A204.1 (cell line): ENCODE results near the gene PPDPF.
"Not testable (repeated sequence)": the region's sequence is repeated elsewhere in the genome, so short reads cannot be mapped to it uniquely, and the experiment has no call there.

Experiments used
- FAIRE-seq: peaks from 2 replicates; lab custom pipeline; 2012; peaks lifted over from hg19 to GRCh38; lab: Jason Lieb, UNC

The PPDPF gene

GRCh38 chr20:63552481-63553249, 32.1 kb downstream of the PPDPF start:
- no peak for FAIRE-seq

GRCh38 chr20:63553251-63553932, 32.8 kb downstream of the PPDPF start:
- FAIRE-seq = no peak

DNA sequence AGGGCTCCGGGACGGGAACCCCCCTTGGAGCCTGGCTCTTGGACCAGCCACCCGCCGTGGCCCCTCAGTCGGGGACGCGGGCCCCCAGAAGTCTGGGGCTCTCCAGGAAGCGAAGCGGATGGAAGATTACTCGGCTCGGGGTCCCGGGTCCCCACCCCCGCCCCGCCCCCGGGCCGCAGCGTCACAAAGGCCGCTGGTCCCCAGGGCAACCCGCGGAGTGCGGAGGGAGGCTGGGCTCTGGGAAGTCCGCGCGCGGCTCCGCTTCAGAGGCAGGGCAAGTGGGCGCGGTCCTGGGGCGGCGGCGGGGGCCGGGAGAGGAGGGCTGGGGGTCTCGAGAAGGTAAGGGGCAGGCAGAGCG, 33.3 kb downstream of the PPDPF start, which contains the start of gene FNDC11:
Gene FNDC11 (plus strand): TSS at position 227 of the 358 bp plus-strand sequence. CDS start 1,505 bp downstream, outside the sequence.
- FAIRE-seq = no peak

GRCh38 chr20:63554361-63555278, 34.1 kb downstream of the PPDPF start:
- no peak for FAIRE-seq

DNA sequence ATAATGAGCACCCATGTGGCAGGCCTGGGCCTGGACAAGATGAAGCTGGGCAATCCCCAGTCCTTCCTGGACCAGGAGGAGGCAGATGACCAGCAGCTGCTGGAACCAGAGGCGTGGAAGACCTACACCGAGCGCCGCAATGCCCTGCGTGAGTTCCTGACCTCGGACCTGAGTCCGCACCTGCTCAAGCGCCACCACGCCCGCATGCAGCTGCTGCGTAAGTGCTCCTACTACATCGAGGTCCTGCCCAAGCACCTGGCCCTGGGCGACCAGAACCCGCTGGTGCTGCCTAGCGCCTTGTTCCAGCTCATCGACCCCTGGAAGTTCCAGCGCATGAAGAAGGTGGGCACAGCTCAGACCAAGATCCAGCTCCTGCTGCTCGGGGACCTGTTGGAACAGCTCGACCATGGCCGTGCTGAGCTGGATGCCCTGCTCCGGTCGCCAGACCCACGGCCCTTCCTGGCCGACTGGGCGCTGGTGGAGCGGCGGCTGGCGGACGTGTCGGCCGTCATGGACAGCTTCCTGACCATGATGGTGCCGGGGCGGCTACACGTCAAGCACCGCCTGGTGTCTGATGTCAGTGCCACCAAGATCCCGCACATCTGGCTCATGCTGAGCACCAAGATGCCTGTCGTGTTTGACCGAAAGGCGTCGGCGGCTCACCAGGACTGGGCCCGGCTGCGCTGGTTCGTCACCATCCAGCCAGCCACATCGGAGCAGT, 35.3 kb downstream of the PPDPF start:
- no peak for FAIRE-seq

DNA sequence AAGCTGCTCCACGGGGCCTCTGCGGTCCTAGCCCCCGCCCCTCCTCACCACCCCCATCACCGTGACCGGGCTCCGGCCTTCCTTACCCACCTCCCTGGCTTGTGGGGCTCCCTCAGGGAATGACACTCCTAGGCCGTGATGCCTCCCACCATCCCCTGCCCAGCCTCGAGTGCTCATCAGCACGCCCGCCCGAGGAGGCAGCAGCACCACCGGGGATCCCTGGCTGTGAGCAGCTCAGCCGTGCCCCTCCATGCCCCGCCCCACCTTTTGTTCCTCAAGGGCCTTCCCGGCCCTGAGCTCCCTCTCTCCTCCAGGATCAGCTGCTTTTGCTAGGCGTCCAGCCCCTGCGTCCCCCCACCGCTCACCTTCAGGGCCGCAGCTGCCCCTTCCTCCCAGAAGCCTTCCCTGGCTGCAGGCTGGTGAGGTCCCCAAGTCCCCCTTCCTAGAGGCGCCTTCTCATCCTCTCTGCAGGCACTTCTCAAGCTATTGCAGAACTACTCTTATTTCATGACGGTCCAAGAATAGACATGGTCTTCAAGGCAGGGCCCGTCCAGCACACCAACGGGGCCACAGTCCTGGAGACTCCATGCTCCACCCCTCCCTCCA, 36.4 kb downstream of the PPDPF start:
- FAIRE-seq = no peak

GRCh38 chr20:63557481-63557891, 36.9 kb downstream of the PPDPF start:
- FAIRE-seq = no peak

DNA sequence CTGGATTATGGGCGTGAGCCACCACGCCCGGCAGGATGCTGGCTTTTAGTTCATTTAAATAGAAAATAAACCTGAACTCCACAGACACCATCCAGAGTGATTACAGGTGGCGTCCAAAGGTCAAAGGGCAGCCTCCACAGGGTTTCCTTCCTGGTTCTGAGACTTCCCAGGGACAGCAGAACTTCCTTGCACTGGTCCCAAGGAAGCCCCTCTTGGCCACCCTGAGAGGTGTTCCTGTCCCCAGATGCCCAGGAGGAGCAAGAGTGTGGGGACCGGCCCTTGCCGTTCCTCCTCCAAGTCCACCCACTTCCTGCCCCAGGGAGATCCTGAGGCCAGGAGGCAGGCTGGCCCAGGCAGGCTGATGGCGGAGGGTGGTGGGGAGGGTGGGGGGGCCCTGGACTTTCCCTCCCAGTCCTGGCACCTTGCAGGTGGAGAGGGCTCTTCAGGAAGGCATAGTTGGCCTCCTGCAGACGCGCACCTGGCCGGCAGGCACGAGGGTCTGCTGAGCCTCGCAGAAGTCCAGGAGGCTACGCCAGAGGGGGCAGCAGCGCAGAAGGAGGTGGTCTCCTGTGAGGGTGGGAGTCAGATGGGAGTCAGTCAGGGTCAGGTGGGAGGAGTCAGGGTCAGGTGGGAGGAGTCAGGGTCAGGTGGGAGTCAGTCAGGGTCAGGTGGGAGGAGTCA, 38.4 kb downstream of the PPDPF start:
- no peak for FAIRE-seq

DNA sequence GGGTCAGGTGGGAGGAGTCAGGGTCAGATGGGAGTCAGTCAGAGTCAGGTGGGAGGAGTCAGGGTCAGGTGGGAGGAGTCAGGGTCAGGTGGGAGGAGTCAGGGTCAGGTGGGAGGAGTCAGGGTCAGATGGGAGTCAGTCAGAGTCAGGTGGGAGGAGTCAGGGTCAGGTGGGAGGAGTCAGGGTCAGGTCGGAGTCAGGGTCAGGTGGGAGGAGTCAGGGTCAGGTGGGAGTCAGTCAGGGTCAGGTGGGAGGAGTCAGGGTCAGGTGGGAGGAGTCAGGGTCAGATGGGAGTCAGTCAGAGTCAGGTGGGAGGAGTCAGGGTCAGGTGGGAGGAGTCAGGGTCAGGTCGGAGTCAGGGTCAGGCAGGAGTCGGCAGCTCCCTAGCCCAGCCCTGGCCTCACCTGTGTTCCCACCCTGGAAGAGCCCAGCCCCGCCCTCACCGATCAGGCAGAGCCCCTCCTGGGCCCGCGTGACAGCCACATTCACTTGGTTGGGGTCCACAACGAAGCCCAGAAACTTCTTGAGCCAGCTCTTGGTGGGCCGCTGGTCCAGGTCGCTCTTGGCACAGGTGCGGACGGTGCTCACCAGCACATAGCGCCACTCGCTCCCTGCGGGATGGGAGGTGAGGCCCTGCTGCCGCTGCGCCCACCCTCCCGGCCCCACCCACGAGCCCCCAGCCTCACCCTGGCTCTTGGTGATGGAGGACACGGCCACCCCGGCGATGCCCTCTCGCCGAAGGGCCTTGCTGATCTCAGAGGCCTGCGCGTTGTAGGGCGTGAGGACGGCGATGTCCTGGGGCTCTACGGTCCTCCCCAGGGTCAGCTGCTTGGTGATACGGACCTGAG, 39.1 kb downstream of the PPDPF start:
- not testable (repeated sequence) for FAIRE-seq

- FAIRE-seq = no peak
Observed at GRCh38 chr20:63560333-63560805, 39.8 kb downstream of the PPDPF start.

- no peak for FAIRE-seq
Observed at GRCh38 chr20:63560856-63561609, 40.5 kb downstream of the PPDPF start.

GRCh38 chr20:63561624-63562396, 41.2 kb downstream of the PPDPF start:
- FAIRE-seq = no peak

- FAIRE-seq = no peak
Observed at GRCh38 chr20:63562461-63563224, 42.1 kb downstream of the PPDPF start.

GRCh38 chr20:63563225-63563935, 42.8 kb downstream of the PPDPF start:
- FAIRE-seq = no peak

GRCh38 chr20:63564036-63564810, 43.7 kb downstream of the PPDPF start:
- FAIRE-seq = no peak
